HG03025 (cell line): ENCODE results near the gene ZNF462.

ENCODE experiments used
- ATAC-seq: cut with Tn5 transposase; IDR thresholded peaks from one replicate; pipeline ENCODE4 v1.9.1; 2021; ENCODE audit warnings: mild to moderate bottlenecking, moderate library complexity; ENCODE audit not compliant: unreplicated experiment, low FRiP score

ZNF462 gene

GRCh38 chr9:106922026-106922425 is 59.1 kb downstream of the ZNF462 start:
- no peak for ATAC-seq

GRCh38 chr9:106925392-106925791 is 62.4 kb downstream of the ZNF462 start:
- ATAC-seq = no peak

GRCh38 chr9:106927916-106928315 is 65.0 kb downstream of the ZNF462 start:
- ATAC-seq = no peak

GRCh38 chr9:106928350-106928749 is 65.4 kb downstream of the ZNF462 start:
- ATAC-seq = no peak

GRCh38 chr9:106929471-106930177 is 66.7 kb downstream of the ZNF462 start:
- no peak for ATAC-seq

- ATAC-seq = no peak
Measured at GRCh38 chr9:106930477-106930876, 67.5 kb downstream of the ZNF462 start.

GRCh38 chr9:106931466-106931865 is 68.5 kb downstream of the ZNF462 start:
- no peak for ATAC-seq

- no peak for ATAC-seq
Measured at GRCh38 chr9:106932178-106932577, 69.2 kb downstream of the ZNF462 start.

- no peak for ATAC-seq
Measured at GRCh38 chr9:106932675-106933074, 69.7 kb downstream of the ZNF462 start.

GRCh38 chr9:106933470-106933869 is 70.5 kb downstream of the ZNF462 start:
- ATAC-seq = no peak

GRCh38 chr9:106934442-106935238 is 71.7 kb downstream of the ZNF462 start:
- no peak for ATAC-seq

GRCh38 chr9:106936680-106937079 is 73.7 kb downstream of the ZNF462 start:
- ATAC-seq = no peak

- ATAC-seq = no peak
Measured at GRCh38 chr9:106941916-106942315, 79.0 kb downstream of the ZNF462 start.

- no peak for ATAC-seq
Measured at GRCh38 chr9:106945727-106946660, 83.0 kb downstream of the ZNF462 start.

GRCh38 chr9:106947106-106947900 is 84.3 kb downstream of the ZNF462 start:
- no peak for ATAC-seq

GRCh38 chr9:106953174-106953573 is 90.2 kb downstream of the ZNF462 start:
- no peak for ATAC-seq

- ATAC-seq = no peak
Measured at GRCh38 chr9:106954558-106954957, 91.6 kb downstream of the ZNF462 start.

- no peak for ATAC-seq
Measured at GRCh38 chr9:106954974-106955850, 92.2 kb downstream of the ZNF462 start.

- ATAC-seq = no peak
Measured at GRCh38 chr9:106956971-106957370, 94.0 kb downstream of the ZNF462 start.
